Right lobe of liver (tissue), 6 donors: ENCODE results near the gene FGF14. TPM values are rescaled to one million over a fixed set of nuclear protein-coding genes. Genes with fewer than 3 reads are reported as not detected.
A peak's percentile ranks its signal among the peaks of the same experiment; 100 is the strongest.

Experiments
- ATAC-seq, 4 donors: fragments of 200-7000 bp; cut with Tn5 transposase; one replicate each; pipeline ENCODE4 v1.9.1; 2020; ENCODE audit warnings: mild to moderate bottlenecking in 4 of 4, moderate library complexity in 4 of 4
- DNase-seq, 3 donors: peaks; one replicate each; pipeline ENCODE4 v3.0.0-alpha.2; 2020
- H3K27ac ChIP-seq, 3 donors: fragments of 200-600 bp; one replicate each; pipeline ENCODE4 v1.8.0; 2022
- H3K27me3 ChIP-seq, 2 donors: fragments of 200-600 bp; one replicate each; pipeline ENCODE4 v1.8.0; 2022
- H3K36me3 ChIP-seq, 4 donors: fragments of 200-600 bp; sonication (generic) in 1 of 4; one replicate each; pipeline versions ENCODE4 v1.5.1 to v1.8.0; 2017 to 2022; ENCODE audit warnings: control low read depth in 1 of 4
- H3K4me1 ChIP-seq, 4 donors: fragments of 200-600 bp; sonication (generic) in 1 of 4; one replicate each; pipeline versions ENCODE4 v1.5.1 to v1.8.0; 2017 to 2022; ENCODE audit warnings: control low read depth in 1 of 4
- H3K4me3 ChIP-seq, 3 donors: fragments of 200-600 bp; one replicate each; pipeline ENCODE4 v1.8.0; 2022
- H3K9me3 ChIP-seq, 4 donors: fragments of 200-600 bp; sonication (generic) in 1 of 4; one replicate each; pipeline versions ENCODE4 v1.5.1 to v1.8.0; 2017 to 2022; ENCODE audit warnings: control low read depth in 1 of 4
- POLR2A ChIP-seq: fragments of 450-650 bp; IDR thresholded peaks from one replicate; pipeline ENCODE4 v1.6.1; 2017; ENCODE audit warnings: antibody characterized with exemption, mild to moderate bottlenecking
- WGBS: methylation state at CpG from one replicate; pipeline ENCODE4 v1.1.6; 2018; ENCODE audit warnings: low coverage, low lambda C conversion rate; ENCODE audit not compliant: insufficient coverage; ENCODE audit errors: missing lambda C conversion rate; 5-methylcytosine and 5-hydroxymethylcytosine counted together
- intact Hi-C, 2 donors: fragments of 100-400 bp; cut with DNase I; formaldehyde crosslinking; loops; one replicate each; pipeline versions ENCODE4 v1.11.2 to v1.14.1; 2022
- total RNA-seq, 6 experiments: library from RNA; depleted of rRNA in 2 of 6; stranded (reverse); fragments of >200 nt in 2 of 6; fragmentation: NEBNext Ultra II Directional in 3 of 6; extraction: Animal tissue kit (Norgen Biotek cat#: 25700) in 3 of 6; gene quantifications; one replicate each; pipeline versions ENCODE4 v1.1.0 to v1.2.4, GENCODE V29; 2016 to 2023
- TF ChIP-seq, protein P1 (sequence below), 4 donors: fragments of 200-600 bp in 3 of 4; fragments of 450-650 bp in 1 of 4; IDR thresholded peaks; one replicate each; pipeline versions ENCODE4 v1.5.1 to v1.8.0; 2016 to 2022; ENCODE audit warnings: antibody characterized with exemption in 4 of 4, mild to moderate bottlenecking in 2 of 4
- donor health status: DM: no; HTN: yes; CAD: no.
- donor health status: DM: no; HTN: no; CAD: no.
- donor health status: DM: no; HTN: no; CAD: no.
- donor health status: DM: no; HTN: yes; CAD: no.
- donor health status: DM: no; HTN: yes; CAD: no.

FGF14 gene
- total RNA-seq, 6 experiments from 2014 or later, result 0.42 to 6.3 (median 1.2) TPM

DNA sequence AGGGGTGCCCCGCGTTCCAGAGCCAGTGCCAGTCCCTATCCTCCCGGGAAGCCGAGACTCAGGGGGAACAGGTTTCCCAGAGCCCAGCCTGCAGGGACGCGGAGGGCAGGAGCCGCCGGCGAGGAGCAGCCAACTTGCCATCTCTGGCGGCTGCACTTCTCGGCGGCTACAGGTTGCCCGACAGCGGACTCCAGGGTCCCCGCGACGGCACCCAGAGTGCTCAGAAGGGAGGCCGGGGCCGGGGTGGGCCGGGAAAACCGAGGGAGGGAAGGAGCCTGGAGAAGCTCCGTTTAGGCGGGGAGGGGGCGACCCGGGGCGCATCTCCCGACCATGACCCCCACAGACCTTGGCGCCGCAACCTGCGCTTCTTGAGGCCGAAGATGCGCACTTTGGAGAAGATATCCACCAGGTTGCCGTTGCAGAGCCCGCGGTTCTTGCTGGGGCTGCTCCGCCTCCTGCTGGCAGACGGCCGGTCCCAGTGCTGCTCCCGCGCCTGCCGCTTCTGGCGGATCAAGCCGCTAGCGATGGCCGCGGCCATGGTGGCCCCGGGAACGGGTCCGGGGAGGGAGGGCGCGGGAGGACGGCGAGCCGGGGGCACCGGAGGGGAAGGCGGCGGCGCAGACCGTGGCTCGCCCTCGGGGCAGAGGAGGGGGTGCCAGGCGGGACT, 485.6 kb downstream of the FGF14 start:
- DNase-seq (peak in 2 of 3 donors; percentile 46 to 47), ATAC-seq (peak; percentile 68 to 88 (median 74))
- Histone ChIP-seq H3K4me3 (peak overlapping the region in 2 of 3 donors; percentile 10 to 26), H3K4me1 (peaks cover 0 to 15% (median 0%) of the 10 kb centered on the region in 4 donors), H3K36me3 (no peaks in the 10 kb centered on the region), H3K27ac (no peak overlapping the region), H3K9me3 (no peaks in the 10 kb centered on the region), H3K27me3 (peaks cover 5 to 18% of the 10 kb centered on the region in 2 donors)
- intact Hi-C loops, result loop anchor here in 1 of 2 donors (10.0 kb wide), 1 partner anchor 131 kb away; no protein-coding TSS in a partner anchor
- TF ChIP-seq POLR2A, result no peak
- TF ChIP-seq, protein P1, sequence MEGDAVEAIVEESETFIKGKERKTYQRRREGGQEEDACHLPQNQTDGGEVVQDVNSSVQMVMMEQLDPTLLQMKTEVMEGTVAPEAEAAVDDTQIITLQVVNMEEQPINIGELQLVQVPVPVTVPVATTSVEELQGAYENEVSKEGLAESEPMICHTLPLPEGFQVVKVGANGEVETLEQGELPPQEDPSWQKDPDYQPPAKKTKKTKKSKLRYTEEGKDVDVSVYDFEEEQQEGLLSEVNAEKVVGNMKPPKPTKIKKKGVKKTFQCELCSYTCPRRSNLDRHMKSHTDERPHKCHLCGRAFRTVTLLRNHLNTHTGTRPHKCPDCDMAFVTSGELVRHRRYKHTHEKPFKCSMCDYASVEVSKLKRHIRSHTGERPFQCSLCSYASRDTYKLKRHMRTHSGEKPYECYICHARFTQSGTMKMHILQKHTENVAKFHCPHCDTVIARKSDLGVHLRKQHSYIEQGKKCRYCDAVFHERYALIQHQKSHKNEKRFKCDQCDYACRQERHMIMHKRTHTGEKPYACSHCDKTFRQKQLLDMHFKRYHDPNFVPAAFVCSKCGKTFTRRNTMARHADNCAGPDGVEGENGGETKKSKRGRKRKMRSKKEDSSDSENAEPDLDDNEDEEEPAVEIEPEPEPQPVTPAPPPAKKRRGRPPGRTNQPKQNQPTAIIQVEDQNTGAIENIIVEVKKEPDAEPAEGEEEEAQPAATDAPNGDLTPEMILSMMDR (IDR thresholded peaks at IDR 0.05), result peak in 3 of 4 donors; percentile 32 to 35 (median 33)
- WGBS, result 2% methylated on average over 9 of the region's 62 CpGs

DNA sequence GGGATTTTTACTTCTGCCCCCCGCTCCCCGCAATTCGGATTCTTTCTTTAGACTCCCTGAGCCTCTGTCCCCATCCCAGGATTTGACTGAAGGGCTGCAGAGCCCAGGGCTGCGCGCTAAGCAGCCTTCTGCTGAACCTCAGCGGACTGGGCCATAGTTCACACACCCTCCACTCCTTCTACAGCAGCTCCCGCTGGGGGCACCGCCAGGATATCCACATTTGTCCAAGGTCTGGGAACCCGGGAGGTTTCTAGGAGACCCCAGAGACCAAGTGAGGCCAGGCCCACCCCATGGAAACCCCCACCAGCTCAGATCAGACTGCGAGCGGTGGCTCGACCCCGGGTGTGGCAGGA, 486.1 kb downstream of the FGF14 start:
- peak in 2 of 4 donors; percentile 11 to 35 for ATAC-seq
- H3K27me3 ChIP-seq, result peaks cover 5 to 18% of the 10 kb centered on the region in 2 donors
- no peak for DNase-seq

DNA sequence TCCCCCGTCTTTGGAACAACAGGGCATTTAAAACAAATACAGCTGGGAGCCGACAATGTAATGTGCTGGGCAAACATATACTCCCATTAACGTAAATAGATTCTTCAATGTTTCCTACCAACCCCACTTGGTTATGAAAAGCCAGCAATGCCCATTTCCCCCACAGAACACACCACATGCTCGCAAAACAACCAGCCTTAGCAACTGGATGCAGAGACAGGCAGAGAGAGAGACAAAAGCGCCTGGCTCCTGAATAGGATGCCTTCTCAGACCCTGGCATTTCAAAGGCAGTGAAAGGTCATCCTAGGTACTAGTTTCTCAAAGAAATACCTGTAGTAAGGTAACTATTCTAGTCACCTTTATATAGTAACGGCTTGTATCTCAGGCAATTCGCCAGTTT, 486.5 kb downstream of the FGF14 start:
- Histone ChIP-seq H3K4me3 (no peak overlapping the region), H3K27ac (no peak overlapping the region), H3K36me3 (no peaks in the 10 kb centered on the region), H3K9me3 (no peaks in the 10 kb centered on the region), H3K4me1 (peaks cover 0 to 15% (median 0%) of the 10 kb centered on the region in 4 donors), H3K27me3 (peaks cover 5 to 18% of the 10 kb centered on the region in 2 donors)
- intact Hi-C loops, result loop anchor here in 1 of 2 donors (10.0 kb wide), 1 partner anchor 131 kb away; no protein-coding TSS in a partner anchor
- ATAC-seq (no peak), DNase-seq (no peak)
- WGBS, result 14% methylated on average over 7 of the region's 7 CpGs
- TF ChIP-seq, protein P1 (IDR thresholded peaks at IDR 0.05), result no peak
- TF ChIP-seq POLR2A, result no peak

More for the DNA sequence above, 486.1 kb downstream of the FGF14 start:
- Histone ChIP-seq H3K27ac (no peak overlapping the region), H3K36me3 (no peaks in the 10 kb centered on the region), H3K9me3 (no peaks in the 10 kb centered on the region), H3K4me3 (no peak overlapping the region), H3K4me1 (peaks cover 0 to 15% (median 0%) of the 10 kb centered on the region in 4 donors)
- TF ChIP-seq, protein P1 (IDR thresholded peaks at IDR 0.05), result no peak
- TF ChIP-seq POLR2A, result no peak
- 0% methylated on average over 2 of the region's 13 CpGs for WGBS
- intact Hi-C loops, result loop anchor here in 1 of 2 donors (10.0 kb wide), 1 partner anchor 131 kb away; no protein-coding TSS in a partner anchor

DNA sequence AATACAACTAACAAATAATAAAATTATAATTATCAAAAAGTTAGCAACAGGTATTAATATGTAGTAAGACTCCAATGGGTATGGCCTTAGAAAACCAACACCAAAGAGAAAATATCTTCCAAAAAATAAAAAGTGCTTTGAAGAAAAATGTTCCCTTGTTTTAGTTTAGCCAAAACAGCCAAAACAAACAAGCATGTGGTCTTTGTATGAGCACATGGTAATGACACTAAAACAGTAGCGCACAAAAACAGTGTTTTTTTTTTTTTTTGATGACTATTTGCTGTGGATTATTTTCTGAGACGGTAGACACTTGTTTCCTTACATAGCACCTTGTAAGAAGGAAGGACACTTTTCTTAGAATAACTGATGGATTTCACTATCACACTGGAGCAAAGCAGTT, 490.1 kb downstream of the FGF14 start:
- DNase-seq (no peak), ATAC-seq (no peak)
- no peak overlapping the region for H3K27ac ChIP-seq

More for the DNA sequence above, 490.1 kb downstream of the FGF14 start:
- intact Hi-C loops, result loop anchor here in 1 of 2 donors (10.0 kb wide), 1 partner anchor 127 kb away; no protein-coding TSS in a partner anchor
- Histone ChIP-seq H3K4me1 (peaks cover 0 to 7% (median 0%) of the 10 kb centered on the region in 4 donors), H3K9me3 (no peaks in the 10 kb centered on the region), H3K4me3 (no peak overlapping the region), H3K36me3 (no peaks in the 10 kb centered on the region), H3K27me3 (no peaks in the 10 kb centered on the region)
- TF ChIP-seq, protein P1 (IDR thresholded peaks at IDR 0.05), result no peak
- no peak for TF ChIP-seq POLR2A
- 44% methylated on average over 2 of the region's 2 CpGs for whole genome bisulfite sequencing
